Measurements from ENCODE around the gene EPB42. TPM values are rescaled to one million over a fixed set of nuclear protein-coding genes. Genes with fewer than 3 reads are reported as not detected.
A peak's percentile ranks its signal among the peaks of the same experiment; 100 is the strongest.
"Not testable (repeated sequence)": the region's sequence is repeated elsewhere in the genome, so short reads cannot be mapped to it uniquely, and the experiment has no call there.

The EPB42 gene
- total RNA-seq, 1 experiment from 2014 or later = not detected

- H3K27me3 ChIP-seq = no peaks in the 10 kb centered on the region
- no peak for DNase-seq
- H3K4me3 ChIP-seq = no peak overlapping the region
- H3K36me3 ChIP-seq = no peaks in the 10 kb centered on the region
- H3K9me3 ChIP-seq = no peaks in the 10 kb centered on the region
Measured at GRCh38 chr15:43249236-43249635, 28.4 kb upstream of the EPB42 start.

DNA sequence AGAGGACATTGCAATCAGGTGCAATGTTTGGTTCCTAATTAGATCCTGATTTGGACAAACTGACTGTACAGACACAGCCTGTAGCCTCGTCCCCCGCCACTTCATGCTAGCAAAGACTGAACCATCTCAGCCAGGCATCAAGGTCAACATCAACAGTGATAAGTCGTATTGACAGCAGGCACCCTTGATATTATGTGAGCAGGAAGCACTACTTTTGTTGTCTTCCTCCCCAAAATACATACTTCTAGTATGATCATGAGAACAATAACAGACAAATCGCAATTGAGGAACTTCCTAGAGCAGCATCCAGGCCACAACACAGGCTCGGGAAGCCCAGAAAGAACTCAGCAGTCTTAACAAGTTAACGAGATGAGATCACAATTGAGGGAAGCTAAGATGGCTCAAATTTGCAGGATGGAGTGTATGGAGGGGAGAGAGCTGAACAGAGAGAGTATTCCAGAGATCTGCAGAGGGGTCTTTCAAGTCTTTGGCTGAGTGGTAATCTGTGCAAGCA is 25.5 kb upstream of the EPB42 start:
- H3K36me3 ChIP-seq = no peaks in the 10 kb centered on the region
- H3K9me3 ChIP-seq = no peaks in the 10 kb centered on the region
- no peak for DNase-seq
- H3K27me3 ChIP-seq = no peaks in the 10 kb centered on the region
- H3K4me3 ChIP-seq = no peak overlapping the region

- Histone ChIP-seq H3K36me3 (no peaks in the 10 kb centered on the region), H3K9me3 (no peaks in the 10 kb centered on the region), H3K27me3 (no peaks in the 10 kb centered on the region), H3K4me3 (no peak overlapping the region)
- DNase-seq = no peak
Measured at GRCh38 chr15:43244092-43244491, 23.3 kb upstream of the EPB42 start.

GRCh38 chr15:43243020-43243645 is 22.3 kb upstream of the EPB42 start:
- no peak for DNase-seq
- Histone ChIP-seq H3K36me3 (no peaks in the 10 kb centered on the region), H3K9me3 (no peaks in the 10 kb centered on the region), H3K4me3 (no peak overlapping the region), H3K27me3 (no peaks in the 10 kb centered on the region)

DNA sequence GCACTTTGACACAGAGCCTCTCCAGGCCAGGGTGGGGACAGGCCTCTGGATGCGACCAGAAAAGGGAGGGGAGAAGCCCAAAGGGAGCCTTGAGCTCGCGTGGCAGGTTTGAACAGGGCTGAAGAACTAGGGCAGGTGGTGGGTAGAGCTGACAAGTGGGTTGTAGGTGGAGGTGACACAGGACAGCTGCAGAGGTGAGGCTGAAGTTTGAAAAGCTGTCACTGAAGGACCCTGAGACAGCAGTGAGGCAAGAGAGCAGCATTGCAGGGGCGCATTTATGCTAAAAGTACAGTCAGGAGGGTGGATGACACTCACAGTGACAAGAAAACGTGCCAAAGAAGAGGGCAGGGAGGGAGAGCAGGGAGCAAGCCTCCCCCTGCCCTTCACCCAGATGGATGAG is 21.8 kb upstream of the EPB42 start:
- DNase-seq = no peak
- Histone ChIP-seq H3K4me3 (no peak overlapping the region), H3K36me3 (no peaks in the 10 kb centered on the region), H3K9me3 (no peaks in the 10 kb centered on the region), H3K27me3 (no peaks in the 10 kb centered on the region)

- no peaks in the 10 kb centered on the region for H3K9me3 ChIP-seq
- H3K36me3 ChIP-seq = no peaks in the 10 kb centered on the region
- DNase-seq = peak; percentile 90
- no peaks in the 10 kb centered on the region for H3K27me3 ChIP-seq
- no peak overlapping the region for H3K4me3 ChIP-seq
Measured at GRCh38 chr15:43241100-43241499, 20.3 kb upstream of the EPB42 start.

- H3K27me3 ChIP-seq = no peaks in the 10 kb centered on the region
- no peaks in the 10 kb centered on the region for H3K36me3 ChIP-seq
- H3K9me3 ChIP-seq = no peaks in the 10 kb centered on the region
- no peak overlapping the region for H3K4me3 ChIP-seq
- no peak for DNase-seq
Measured at GRCh38 chr15:43239732-43240491, 19.1 kb upstream of the EPB42 start.

DNA sequence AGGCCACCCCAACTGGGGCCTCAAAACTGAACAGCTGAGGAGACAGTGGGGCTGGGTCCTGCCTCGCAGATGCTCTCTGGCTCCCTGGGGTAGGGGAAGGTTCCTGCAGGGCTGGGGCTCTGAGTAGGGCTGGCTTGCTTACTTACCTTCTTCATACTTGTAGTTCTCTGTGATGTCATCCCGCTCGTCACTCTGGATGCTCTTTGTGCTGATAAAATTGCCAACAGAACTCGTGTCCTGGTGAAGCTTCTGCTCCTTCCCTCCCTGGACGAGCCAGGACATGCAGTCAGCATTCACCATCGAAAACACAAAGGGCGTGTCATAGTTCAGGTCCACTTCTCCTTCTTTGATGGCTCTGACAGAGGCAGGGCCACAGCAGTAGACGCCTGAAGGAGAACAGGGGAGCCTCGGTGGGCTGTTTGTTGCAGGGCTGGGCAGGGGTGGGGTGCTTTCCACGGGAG is 17.9 kb upstream of the EPB42 start:
- Histone ChIP-seq H3K9me3 (no peaks in the 10 kb centered on the region), H3K4me3 (no peak overlapping the region), H3K36me3 (no peaks in the 10 kb centered on the region), H3K27me3 (no peaks in the 10 kb centered on the region)
- no peak for DNase-seq

- no peaks in the 10 kb centered on the region for H3K9me3 ChIP-seq
- DNase-seq = no peak
- H3K4me3 ChIP-seq = no peak overlapping the region
- H3K27me3 ChIP-seq = no peaks in the 10 kb centered on the region
- H3K36me3 ChIP-seq = no peaks in the 10 kb centered on the region
Measured at GRCh38 chr15:43237842-43238470, 17.1 kb upstream of the EPB42 start.

DNA sequence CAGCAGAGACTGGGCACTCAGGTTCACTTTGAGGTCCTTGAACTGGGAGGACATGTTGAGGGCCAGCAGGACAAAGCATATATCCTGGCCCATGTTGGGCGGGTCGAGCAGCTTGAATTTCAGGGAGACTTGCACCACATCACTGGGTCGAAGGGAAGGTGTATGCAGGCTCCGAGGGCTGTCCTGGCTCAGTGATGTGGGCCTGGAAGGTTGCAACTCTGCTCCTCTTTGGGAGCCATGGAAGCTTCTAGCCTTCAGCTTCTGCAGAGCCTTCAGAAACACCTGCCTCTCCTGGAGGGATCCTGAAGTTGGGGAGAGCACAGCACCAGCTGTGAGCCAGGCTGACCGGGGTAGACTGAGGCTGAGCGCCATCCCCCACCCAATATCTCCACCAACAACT is 14.7 kb upstream of the EPB42 start:
- Histone ChIP-seq H3K36me3 (no peaks in the 10 kb centered on the region), H3K27me3 (no peaks in the 10 kb centered on the region)

DNA sequence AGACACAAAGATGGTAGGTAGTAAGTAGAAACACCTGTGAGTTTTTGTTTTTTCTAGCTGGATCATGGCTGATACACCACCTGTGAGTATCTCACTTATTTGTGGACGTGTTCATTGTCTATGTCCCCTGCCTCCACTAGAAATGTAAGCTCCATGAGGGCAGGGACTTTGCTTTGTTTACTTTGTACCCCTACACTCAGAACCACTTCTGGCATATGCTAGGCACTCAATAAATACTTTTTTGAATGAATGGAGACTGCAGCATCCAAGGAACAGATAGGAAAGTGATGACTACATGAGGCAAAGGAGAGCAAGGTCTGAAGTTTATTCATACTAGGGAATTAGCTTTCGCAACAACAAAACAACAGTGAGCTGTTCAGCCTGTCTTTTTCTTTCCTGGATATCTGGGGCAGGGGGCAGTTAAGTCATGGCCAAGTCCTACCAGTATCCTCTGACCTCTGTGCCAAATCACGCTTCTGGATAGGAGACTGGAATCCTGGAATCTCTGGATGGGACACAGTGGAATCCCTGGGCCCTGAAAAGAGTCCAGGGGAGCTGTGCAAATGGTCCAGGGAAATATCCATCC is 11.6 kb upstream of the EPB42 start:
- Histone ChIP-seq H3K9me3 (no peaks in the 10 kb centered on the region), H3K4me3 (no peak overlapping the region), H3K27me3 (no peaks in the 10 kb centered on the region), H3K36me3 (no peaks in the 10 kb centered on the region)
- no peak for DNase-seq

More for the DNA sequence above, 14.7 kb upstream of the EPB42 start:
- Histone ChIP-seq H3K9me3 (no peaks in the 10 kb centered on the region), H3K4me3 (no peak overlapping the region)
- no peak for DNase-seq

DNA sequence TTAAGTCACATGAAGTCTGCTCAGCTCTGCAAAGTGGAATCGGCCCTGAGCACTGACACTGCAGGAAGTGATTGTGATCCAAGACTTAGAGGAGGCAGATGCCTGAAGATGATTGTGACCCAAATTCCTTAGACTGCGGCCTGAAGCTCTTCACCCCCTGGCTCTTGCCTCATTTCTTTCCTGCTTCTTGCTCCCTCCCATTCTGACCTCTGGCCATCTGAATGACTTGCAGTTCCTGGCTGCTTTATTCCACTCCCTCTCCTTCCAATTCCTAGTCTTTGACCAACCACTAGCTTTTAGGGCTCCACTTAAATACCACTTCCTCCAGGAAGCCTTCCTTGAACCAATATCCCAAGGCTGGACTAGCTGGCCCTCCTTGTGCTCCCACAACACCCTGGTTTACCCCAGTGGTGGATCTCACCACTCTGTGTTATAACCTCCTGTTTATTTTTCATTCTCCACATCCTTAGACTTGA is 9.9 kb upstream of the EPB42 start:
- Histone ChIP-seq H3K9me3 (peaks cover 3% of the 10 kb centered on the region; the same call in 1 of the 2 replicates), H3K36me3 (no peaks in the 10 kb centered on the region), H3K4me3 (no peak overlapping the region), H3K27me3 (no peaks in the 10 kb centered on the region)
- DNase-seq = peak; percentile 11

- H3K4me3 ChIP-seq = no peak overlapping the region
- peaks cover 3% of the 10 kb centered on the region; the same call in 1 of the 2 replicates for H3K9me3 ChIP-seq
- H3K27me3 ChIP-seq = no peaks in the 10 kb centered on the region
- H3K36me3 ChIP-seq = no peaks in the 10 kb centered on the region
- DNase-seq = no peak
Measured at GRCh38 chr15:43229977-43230376, 9.2 kb upstream of the EPB42 start.

DNA sequence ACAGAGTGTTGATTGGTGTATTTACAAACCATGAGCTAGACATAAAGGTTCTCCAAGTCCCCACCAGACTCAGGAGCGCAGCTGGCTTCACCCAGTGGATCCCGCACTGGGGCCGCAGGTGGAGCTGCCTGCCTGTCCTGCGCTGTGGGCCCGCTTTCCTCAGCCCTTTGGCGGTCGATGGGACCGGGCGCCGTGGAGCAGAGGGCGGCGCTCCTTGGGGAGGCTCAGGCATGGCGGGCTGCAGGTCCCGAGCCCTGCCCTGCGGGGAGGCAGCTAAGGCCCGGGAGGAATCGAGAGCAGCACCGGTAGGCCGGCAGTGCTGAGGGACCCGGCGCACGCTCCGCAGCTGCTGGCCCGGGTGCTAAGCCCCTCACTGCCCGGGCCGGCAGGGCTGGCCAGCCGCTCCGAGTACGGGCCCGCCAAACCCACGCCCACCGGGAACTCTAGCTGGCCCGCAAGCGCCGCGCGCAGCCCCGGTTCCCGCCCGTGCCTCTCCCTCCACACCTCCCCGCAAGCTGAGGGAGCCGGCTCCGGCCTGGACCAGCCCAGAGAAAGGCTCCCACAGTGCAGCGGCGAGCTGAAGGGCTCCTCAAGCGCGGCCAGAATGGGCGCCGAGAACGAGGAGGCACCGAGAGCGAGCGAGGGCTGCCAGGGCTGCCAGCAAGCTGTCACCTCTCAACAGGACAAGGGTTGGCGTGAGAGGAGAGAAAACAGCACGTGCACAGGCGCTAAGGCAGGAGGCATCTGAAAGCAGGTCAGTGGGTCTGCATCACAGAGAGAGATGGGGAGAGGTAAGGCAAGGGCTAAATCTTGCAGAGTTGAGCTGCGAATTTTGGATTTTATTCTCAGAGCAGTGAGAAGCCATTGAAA is 5.9 kb upstream of the EPB42 start:
- no peaks in the 10 kb centered on the region for H3K36me3 ChIP-seq
- H3K9me3 ChIP-seq = peaks cover 3% of the 10 kb centered on the region; the same call in 1 of the 2 replicates
- H3K27me3 ChIP-seq = no peaks in the 10 kb centered on the region
- DNase-seq = no peak
- no peak overlapping the region for H3K4me3 ChIP-seq

DNA sequence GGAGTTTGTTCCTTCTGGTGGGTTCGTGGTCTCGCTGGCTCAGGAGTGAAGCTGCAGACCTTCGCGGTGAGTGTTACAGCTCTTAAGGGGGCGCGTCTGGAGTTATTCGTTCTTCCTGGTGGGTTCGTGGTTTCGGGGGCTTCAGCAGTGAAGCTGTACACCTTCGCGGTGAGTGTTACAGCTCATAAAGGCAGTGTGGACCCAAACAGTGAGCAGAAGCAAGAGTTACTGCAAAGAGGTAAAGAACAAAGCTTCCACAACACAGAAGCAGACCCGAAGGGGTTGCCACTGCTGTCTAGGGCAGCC is 5.1 kb upstream of the EPB42 start:
- not testable (repeated sequence) for DNase-seq, H3K4me3 ChIP-seq, H3K27me3 ChIP-seq, H3K36me3 ChIP-seq, H3K9me3 ChIP-seq

DNA sequence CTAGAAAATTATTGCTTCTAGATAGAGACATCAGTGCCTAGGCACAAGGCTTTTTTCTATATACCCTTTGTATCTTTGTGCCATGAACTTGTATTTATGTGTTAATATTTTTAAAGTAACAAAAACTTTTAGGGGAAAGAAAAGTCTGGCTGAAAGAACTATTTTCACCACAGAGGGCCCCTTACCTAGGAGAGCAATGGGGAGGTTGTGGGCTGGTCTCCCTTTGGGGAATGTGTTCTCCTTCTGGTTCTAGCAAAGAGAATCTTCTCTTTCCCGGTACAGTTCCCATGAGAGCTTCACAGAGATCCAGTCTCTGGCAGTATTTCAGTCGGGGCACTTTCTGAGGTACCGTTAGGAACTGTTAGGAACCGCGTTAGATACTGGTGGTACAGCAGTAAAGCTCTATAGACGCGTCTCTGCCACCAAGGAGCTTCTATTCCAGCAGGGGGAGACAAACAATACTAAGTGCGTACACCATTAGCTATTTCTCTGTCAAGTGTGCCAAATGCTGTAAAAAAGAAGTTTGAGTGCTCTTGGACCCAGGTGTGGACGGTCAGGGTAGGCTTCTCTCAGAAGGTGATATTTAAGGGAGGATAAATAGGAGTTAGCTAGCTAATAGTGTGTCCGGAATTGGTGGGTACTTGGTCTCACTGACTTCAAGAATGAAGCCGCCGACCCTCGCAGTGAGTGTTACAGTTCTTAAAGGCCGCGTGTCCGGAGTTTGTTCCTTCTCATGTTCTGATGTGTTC is 4.6 kb upstream of the EPB42 start:
- peak; percentile 47 for DNase-seq
- no peaks in the 10 kb centered on the region for H3K27me3 ChIP-seq
- H3K4me3 ChIP-seq = no peak overlapping the region
- H3K36me3 ChIP-seq = no peaks in the 10 kb centered on the region
- peaks cover 3% of the 10 kb centered on the region; the same call in 1 of the 2 replicates for H3K9me3 ChIP-seq

Data from MG63 (cell line).